Stimulated activated CD4-positive, alpha-beta T cell treated with anti-CD3 and anti-CD28 coated beads, Interleukin-4, amount 100 ng/mL, for 4 hours (primary cell): ENCODE data around the gene NEDD4L.

Experiments used
- DNase-seq, 2 experiments: peaks; one replicate each; pipeline ENCODE4 v3.0.0-alpha.2; 2020

Gene NEDD4L

GRCh38 chr18:58096658-58097057 is 52.6 kb downstream of the NEDD4L start:
- DNase-seq: no peak

GRCh38 chr18:58097121-58097906 is 53.3 kb downstream of the NEDD4L start:
- DNase-seq: no peak

GRCh38 chr18:58097907-58098166 is 53.8 kb downstream of the NEDD4L start:
- no peak for DNase-seq

GRCh38 chr18:58098706-58099105 is 54.7 kb downstream of the NEDD4L start:
- DNase-seq: no peak

GRCh38 chr18:58100154-58100553 is 56.1 kb downstream of the NEDD4L start:
- DNase-seq: no peak

GRCh38 chr18:58101291-58101794 is 57.3 kb downstream of the NEDD4L start:
- DNase-seq: no peak

GRCh38 chr18:58102018-58102417 is 58.0 kb downstream of the NEDD4L start:
- no peak for DNase-seq

- no peak for DNase-seq
Measured at GRCh38 chr18:58102875-58103274, 58.8 kb downstream of the NEDD4L start.

GRCh38 chr18:58103339-58103985 is 59.4 kb downstream of the NEDD4L start:
- DNase-seq: no peak

GRCh38 chr18:58104096-58104495 is 60.1 kb downstream of the NEDD4L start:
- DNase-seq: no peak

GRCh38 chr18:58105206-58105887 is 61.3 kb downstream of the NEDD4L start:
- DNase-seq: no peak

- no peak for DNase-seq
Measured at GRCh38 chr18:58105888-58106260, 61.8 kb downstream of the NEDD4L start.

- DNase-seq: no peak
Measured at GRCh38 chr18:58106289-58107070, 62.5 kb downstream of the NEDD4L start.

- no peak for DNase-seq
Measured at GRCh38 chr18:58109256-58109655, 65.2 kb downstream of the NEDD4L start.

- no peak for DNase-seq
Measured at GRCh38 chr18:58110398-58110797, 66.4 kb downstream of the NEDD4L start.

GRCh38 chr18:58112174-58112573 is 68.1 kb downstream of the NEDD4L start:
- DNase-seq: no peak

GRCh38 chr18:58113337-58113736 is 69.3 kb downstream of the NEDD4L start:
- DNase-seq: no peak

- no peak for DNase-seq
Measured at GRCh38 chr18:58114766-58115165, 70.7 kb downstream of the NEDD4L start.

GRCh38 chr18:58116818-58117217 is 72.8 kb downstream of the NEDD4L start:
- DNase-seq: no peak

GRCh38 chr18:58117786-58118403 is 73.9 kb downstream of the NEDD4L start:
- DNase-seq: no peak

- no peak for DNase-seq
Measured at GRCh38 chr18:58118536-58118935, 74.5 kb downstream of the NEDD4L start.

- no peak for DNase-seq
Measured at GRCh38 chr18:58119819-58120218, 75.8 kb downstream of the NEDD4L start.

- no peak for DNase-seq
Measured at GRCh38 chr18:58124475-58124874, 80.4 kb downstream of the NEDD4L start.
